ENCODE measurements around the gene C2CD2.

The C2CD2 gene

GRCh38 chr21:41871293-41872030 is 82.4 kb downstream of the C2CD2 start:
- H3K36me3 ChIP-seq (ENCODE audit: control insufficient read depth, insufficient read depth, low read length) = no peaks in the 10 kb centered on the region
- no peak for DNase-seq
- no peaks in the 10 kb centered on the region for H3K4me1 ChIP-seq (ENCODE audit: control insufficient read depth, insufficient read depth, low read length, poor library complexity, severe bottlenecking)
- H3K27ac ChIP-seq (ENCODE audit: insufficient read depth, low read length, poor library complexity, severe bottlenecking) = no peak overlapping the region
- no peak overlapping the region for H3K4me3 ChIP-seq (ENCODE audit: insufficient read depth, low read depth, low read length, poor library complexity, severe bottlenecking)
- no peaks in the 10 kb centered on the region for H3K9me3 ChIP-seq (ENCODE audit: control insufficient read depth, low read length)
- H3K27me3 ChIP-seq (replicated peaks; ENCODE audit: control insufficient read depth, insufficient read depth, low read length, poor library complexity, severe bottlenecking) = no peaks in the 10 kb centered on the region

GRCh38 chr21:41869771-41870170 is 84.0 kb downstream of the C2CD2 start:
- no peak overlapping the region for H3K27ac ChIP-seq (ENCODE audit: insufficient read depth, low read length, poor library complexity, severe bottlenecking)
- H3K27me3 ChIP-seq (replicated peaks; ENCODE audit: control insufficient read depth, insufficient read depth, low read length, poor library complexity, severe bottlenecking) = no peaks in the 10 kb centered on the region
- no peak for DNase-seq
- no peaks in the 10 kb centered on the region for H3K9me3 ChIP-seq (ENCODE audit: control insufficient read depth, low read length)
- H3K4me1 ChIP-seq (ENCODE audit: control insufficient read depth, insufficient read depth, low read length, poor library complexity, severe bottlenecking) = no peaks in the 10 kb centered on the region
- no peaks in the 10 kb centered on the region for H3K36me3 ChIP-seq (ENCODE audit: control insufficient read depth, insufficient read depth, low read length)
- H3K4me3 ChIP-seq (ENCODE audit: insufficient read depth, low read depth, low read length, poor library complexity, severe bottlenecking) = no peak overlapping the region

GRCh38 chr21:41868062-41868710 is 85.6 kb downstream of the C2CD2 start:
- no peaks in the 10 kb centered on the region for H3K36me3 ChIP-seq (ENCODE audit: control insufficient read depth, insufficient read depth, low read length)
- H3K27me3 ChIP-seq (replicated peaks; ENCODE audit: control insufficient read depth, insufficient read depth, low read length, poor library complexity, severe bottlenecking) = no peaks in the 10 kb centered on the region
- no peak for DNase-seq
- no peak overlapping the region for H3K4me3 ChIP-seq (ENCODE audit: insufficient read depth, low read depth, low read length, poor library complexity, severe bottlenecking)
- no peaks in the 10 kb centered on the region for H3K4me1 ChIP-seq (ENCODE audit: control insufficient read depth, insufficient read depth, low read length, poor library complexity, severe bottlenecking)
- H3K27ac ChIP-seq (ENCODE audit: insufficient read depth, low read length, poor library complexity, severe bottlenecking) = no peak overlapping the region
- H3K9me3 ChIP-seq (ENCODE audit: control insufficient read depth, low read length) = no peaks in the 10 kb centered on the region

- Histone ChIP-seq H3K4me1 (ENCODE audit: control insufficient read depth, insufficient read depth, low read length, poor library complexity, severe bottlenecking) (no peaks in the 10 kb centered on the region), H3K9me3 (ENCODE audit: control insufficient read depth, low read length) (no peaks in the 10 kb centered on the region), H3K4me3 (ENCODE audit: insufficient read depth, low read depth, low read length, poor library complexity, severe bottlenecking) (no peak overlapping the region), H3K36me3 (ENCODE audit: control insufficient read depth, insufficient read depth, low read length) (no peaks in the 10 kb centered on the region), H3K27me3 (replicated peaks; ENCODE audit: control insufficient read depth, insufficient read depth, low read length, poor library complexity, severe bottlenecking) (no peaks in the 10 kb centered on the region), H3K27ac (ENCODE audit: insufficient read depth, low read length, poor library complexity, severe bottlenecking) (no peak overlapping the region)
- DNase-seq = no peak
Observed at GRCh38 chr21:41867313-41867712, 86.5 kb downstream of the C2CD2 start.

- no peak for DNase-seq
- Histone ChIP-seq H3K4me1 (ENCODE audit: control insufficient read depth, insufficient read depth, low read length, poor library complexity, severe bottlenecking) (no peaks in the 10 kb centered on the region), H3K9me3 (ENCODE audit: control insufficient read depth, low read length) (no peaks in the 10 kb centered on the region), H3K27me3 (replicated peaks; ENCODE audit: control insufficient read depth, insufficient read depth, low read length, poor library complexity, severe bottlenecking) (no peaks in the 10 kb centered on the region), H3K4me3 (ENCODE audit: insufficient read depth, low read depth, low read length, poor library complexity, severe bottlenecking) (no peak overlapping the region), H3K27ac (ENCODE audit: insufficient read depth, low read length, poor library complexity, severe bottlenecking) (no peak overlapping the region), H3K36me3 (ENCODE audit: control insufficient read depth, insufficient read depth, low read length) (no peaks in the 10 kb centered on the region)
Observed at GRCh38 chr21:41866274-41866809, 87.5 kb downstream of the C2CD2 start.

GRCh38 chr21:41865002-41865777 is 88.6 kb downstream of the C2CD2 start:
- H3K27ac ChIP-seq (ENCODE audit: insufficient read depth, low read length, poor library complexity, severe bottlenecking) = no peak overlapping the region
- H3K36me3 ChIP-seq (ENCODE audit: control insufficient read depth, insufficient read depth, low read length) = no peaks in the 10 kb centered on the region
- H3K27me3 ChIP-seq (replicated peaks; ENCODE audit: control insufficient read depth, insufficient read depth, low read length, poor library complexity, severe bottlenecking) = no peaks in the 10 kb centered on the region
- DNase-seq = no peak
- H3K4me1 ChIP-seq (ENCODE audit: control insufficient read depth, insufficient read depth, low read length, poor library complexity, severe bottlenecking) = no peaks in the 10 kb centered on the region
- no peak overlapping the region for H3K4me3 ChIP-seq (ENCODE audit: insufficient read depth, low read depth, low read length, poor library complexity, severe bottlenecking)
- H3K9me3 ChIP-seq (ENCODE audit: control insufficient read depth, low read length) = no peaks in the 10 kb centered on the region

- Histone ChIP-seq H3K9me3 (ENCODE audit: control insufficient read depth, low read length) (no peaks in the 10 kb centered on the region), H3K4me3 (ENCODE audit: insufficient read depth, low read depth, low read length, poor library complexity, severe bottlenecking) (no peak overlapping the region), H3K27ac (ENCODE audit: insufficient read depth, low read length, poor library complexity, severe bottlenecking) (no peak overlapping the region), H3K36me3 (ENCODE audit: control insufficient read depth, insufficient read depth, low read length) (peaks cover 5% of the 10 kb centered on the region), H3K4me1 (ENCODE audit: control insufficient read depth, insufficient read depth, low read length, poor library complexity, severe bottlenecking) (no peaks in the 10 kb centered on the region), H3K27me3 (replicated peaks; ENCODE audit: control insufficient read depth, insufficient read depth, low read length, poor library complexity, severe bottlenecking) (no peaks in the 10 kb centered on the region)
- no peak for DNase-seq
Observed at GRCh38 chr21:41864311-41865001, 89.4 kb downstream of the C2CD2 start.

- Histone ChIP-seq H3K36me3 (ENCODE audit: control insufficient read depth, insufficient read depth, low read length) (peaks cover 9% of the 10 kb centered on the region), H3K27me3 (replicated peaks; ENCODE audit: control insufficient read depth, insufficient read depth, low read length, poor library complexity, severe bottlenecking) (no peaks in the 10 kb centered on the region), H3K27ac (ENCODE audit: insufficient read depth, low read length, poor library complexity, severe bottlenecking) (no peak overlapping the region)
Observed at GRCh38 chr21:41863439-41863740, 90.4 kb downstream of the C2CD2 start.

GRCh38 chr21:41861987-41862386 is 91.8 kb downstream of the C2CD2 start:
- no peak for DNase-seq
- H3K4me1 ChIP-seq (ENCODE audit: control insufficient read depth, insufficient read depth, low read length, poor library complexity, severe bottlenecking) = no peaks in the 10 kb centered on the region
- no peaks in the 10 kb centered on the region for H3K27me3 ChIP-seq (replicated peaks; ENCODE audit: control insufficient read depth, insufficient read depth, low read length, poor library complexity, severe bottlenecking)

More at GRCh38 chr21:41863439-41863740, 90.4 kb downstream of the C2CD2 start:
- H3K4me1 ChIP-seq (ENCODE audit: control insufficient read depth, insufficient read depth, low read length, poor library complexity, severe bottlenecking) = no peaks in the 10 kb centered on the region
- DNase-seq = no peak
- H3K4me3 ChIP-seq (ENCODE audit: insufficient read depth, low read depth, low read length, poor library complexity, severe bottlenecking) = no peak overlapping the region
- no peaks in the 10 kb centered on the region for H3K9me3 ChIP-seq (ENCODE audit: control insufficient read depth, low read length)

More at GRCh38 chr21:41861987-41862386, 91.8 kb downstream of the C2CD2 start:
- Histone ChIP-seq H3K36me3 (ENCODE audit: control insufficient read depth, insufficient read depth, low read length) (peaks cover 11% of the 10 kb centered on the region), H3K9me3 (ENCODE audit: control insufficient read depth, low read length) (no peaks in the 10 kb centered on the region), H3K4me3 (ENCODE audit: insufficient read depth, low read depth, low read length, poor library complexity, severe bottlenecking) (no peak overlapping the region), H3K27ac (ENCODE audit: insufficient read depth, low read length, poor library complexity, severe bottlenecking) (no peak overlapping the region)

Measured in effector memory CD4-positive, alpha-beta T cell (primary cell).